ENCODE measurements around the gene LENEP.

The LENEP gene

GRCh38 chr1:154998818-154999570 lies 5.6 kb downstream of the LENEP start:
- WGBS, 2 experiments: 21% methylated on average over 40 of the region's 40 CpGs
- Histone ChIP-seq H3K36me3 (ENCODE audit: control insufficient read depth, insufficient read depth, low read length) (no peaks in the 10 kb centered on the region), H3K9me3 (ENCODE audit: control insufficient read depth, low read length) (no peaks in the 10 kb centered on the region), H3K4me3 (ENCODE audit: insufficient read depth, low read depth, low read length) (peak overlapping the region; percentile 55), H3K27ac (ENCODE audit: insufficient read depth, low read depth, low read length, poor library complexity, severe bottlenecking) (no peak overlapping the region), H3K27me3 (ENCODE audit: control insufficient read depth, insufficient read depth, low read length, poor library complexity, severe bottlenecking) (no peaks in the 10 kb centered on the region), H3K4me1 (ENCODE audit: control insufficient read depth, insufficient read depth, low read length) (peaks cover under 1% of the 10 kb centered on the region)

- no peaks in the 10 kb centered on the region for H3K36me3 ChIP-seq (ENCODE audit: control insufficient read depth, insufficient read depth, low read length)
- 0 to 1% methylated on average over 50 of the region's 50 CpGs for WGBS, 2 experiments
- peak overlapping the region; percentile 80 for H3K27ac ChIP-seq (ENCODE audit: insufficient read depth, low read depth, low read length, poor library complexity, severe bottlenecking)
These were observed 6.4 kb downstream of the LENEP start for GRCh38 chr1:154999571-155000410.

GRCh38 chr1:155000411-155000725 lies 7.0 kb downstream of the LENEP start:
- Histone ChIP-seq H3K27me3 (ENCODE audit: control insufficient read depth, insufficient read depth, low read length, poor library complexity, severe bottlenecking) (no peaks in the 10 kb centered on the region), H3K9me3 (ENCODE audit: control insufficient read depth, low read length) (no peaks in the 10 kb centered on the region), H3K4me3 (ENCODE audit: insufficient read depth, low read depth, low read length) (peak overlapping the region; percentile 55), H3K27ac (ENCODE audit: insufficient read depth, low read depth, low read length, poor library complexity, severe bottlenecking) (peak overlapping the region; percentile 80), H3K4me1 (ENCODE audit: control insufficient read depth, insufficient read depth, low read length) (peaks cover 10% of the 10 kb centered on the region), H3K36me3 (ENCODE audit: control insufficient read depth, insufficient read depth, low read length) (no peaks in the 10 kb centered on the region)
- 0 to 1% methylated on average over 8 of the region's 13 CpGs for WGBS, 2 experiments

More at GRCh38 chr1:154999571-155000410, 6.4 kb downstream of the LENEP start:
- Histone ChIP-seq H3K4me1 (ENCODE audit: control insufficient read depth, insufficient read depth, low read length) (peaks cover 8% of the 10 kb centered on the region), H3K27me3 (ENCODE audit: control insufficient read depth, insufficient read depth, low read length, poor library complexity, severe bottlenecking) (no peaks in the 10 kb centered on the region), H3K9me3 (ENCODE audit: control insufficient read depth, low read length) (no peaks in the 10 kb centered on the region), H3K4me3 (ENCODE audit: insufficient read depth, low read depth, low read length) (peak overlapping the region; percentile 55)

GRCh38 chr1:155000726-155001424 lies 7.5 kb downstream of the LENEP start:
- Histone ChIP-seq H3K4me1 (ENCODE audit: control insufficient read depth, insufficient read depth, low read length) (peaks cover 10% of the 10 kb centered on the region), H3K27me3 (ENCODE audit: control insufficient read depth, insufficient read depth, low read length, poor library complexity, severe bottlenecking) (no peaks in the 10 kb centered on the region), H3K27ac (ENCODE audit: insufficient read depth, low read depth, low read length, poor library complexity, severe bottlenecking) (peak overlapping the region; percentile 80), H3K4me3 (ENCODE audit: insufficient read depth, low read depth, low read length) (peak overlapping the region; percentile 55), H3K9me3 (ENCODE audit: control insufficient read depth, low read length) (no peaks in the 10 kb centered on the region), H3K36me3 (ENCODE audit: control insufficient read depth, insufficient read depth, low read length) (no peaks in the 10 kb centered on the region)
- 0 to 1% methylated on average over 43 of the region's 43 CpGs for WGBS, 2 experiments

- Histone ChIP-seq H3K9me3 (ENCODE audit: control insufficient read depth, low read length) (no peaks in the 10 kb centered on the region), H3K27ac (ENCODE audit: insufficient read depth, low read depth, low read length, poor library complexity, severe bottlenecking) (peak overlapping the region; percentile 80), H3K27me3 (ENCODE audit: control insufficient read depth, insufficient read depth, low read length, poor library complexity, severe bottlenecking) (no peaks in the 10 kb centered on the region), H3K4me1 (ENCODE audit: control insufficient read depth, insufficient read depth, low read length) (peaks cover 10% of the 10 kb centered on the region), H3K36me3 (ENCODE audit: control insufficient read depth, insufficient read depth, low read length) (no peaks in the 10 kb centered on the region), H3K4me3 (ENCODE audit: insufficient read depth, low read depth, low read length) (peak overlapping the region; percentile 55)
- 1% methylated on average over 11 of the region's 11 CpGs for WGBS, 2 experiments
These were observed 8.0 kb downstream of the LENEP start for GRCh38 chr1:155001425-155001674.

- H3K27me3 ChIP-seq (ENCODE audit: control insufficient read depth, insufficient read depth, low read length, poor library complexity, severe bottlenecking): no peaks in the 10 kb centered on the region
- 0% methylated on average over 38 of the region's 38 CpGs for WGBS, 2 experiments
- peak overlapping the region; percentile 55 for H3K4me3 ChIP-seq (ENCODE audit: insufficient read depth, low read depth, low read length)
- H3K36me3 ChIP-seq (ENCODE audit: control insufficient read depth, insufficient read depth, low read length): no peaks in the 10 kb centered on the region
- peak overlapping the region; percentile 80 for H3K27ac ChIP-seq (ENCODE audit: insufficient read depth, low read depth, low read length, poor library complexity, severe bottlenecking)
- peaks cover 10% of the 10 kb centered on the region for H3K4me1 ChIP-seq (ENCODE audit: control insufficient read depth, insufficient read depth, low read length)
- no peaks in the 10 kb centered on the region for H3K9me3 ChIP-seq (ENCODE audit: control insufficient read depth, low read length)
These were observed 8.5 kb downstream of the LENEP start for GRCh38 chr1:155001675-155002463.

- Histone ChIP-seq H3K27ac (ENCODE audit: insufficient read depth, low read depth, low read length, poor library complexity, severe bottlenecking) (peak within 1 kb of the TSS; percentile 80), H3K4me3 (ENCODE audit: insufficient read depth, low read depth, low read length) (peak within 1 kb of the TSS; percentile 57), H3K27me3 (ENCODE audit: control insufficient read depth, insufficient read depth, low read length, poor library complexity, severe bottlenecking) (no peaks in the 10 kb centered on the region), H3K4me1 (ENCODE audit: control insufficient read depth, insufficient read depth, low read length) (peaks cover 10% of the 10 kb centered on the region), H3K36me3 (ENCODE audit: control insufficient read depth, insufficient read depth, low read length) (no peaks in the 10 kb centered on the region), H3K9me3 (ENCODE audit: control insufficient read depth, low read length) (no peaks in the 10 kb centered on the region)
- WGBS, 2 experiments: 1% methylated on average over 31 of the region's 35 CpGs
These were observed 9.3 kb downstream of the LENEP start, which contains the start of gene ZBTB7B for GRCh38 chr1:155002464-155003226. ZBTB7B (plus strand) TSS chr1:155002802; CDS start chr1:155014661, 11,859 bp downstream.

GRCh38 chr1:155003227-155003765 lies 9.9 kb downstream of the LENEP start:
- peak overlapping the region; percentile 57 for H3K4me3 ChIP-seq (ENCODE audit: insufficient read depth, low read depth, low read length)
- no peaks in the 10 kb centered on the region for H3K9me3 ChIP-seq (ENCODE audit: control insufficient read depth, low read length)
- H3K36me3 ChIP-seq (ENCODE audit: control insufficient read depth, insufficient read depth, low read length): no peaks in the 10 kb centered on the region
- H3K4me1 ChIP-seq (ENCODE audit: control insufficient read depth, insufficient read depth, low read length): peaks cover 14% of the 10 kb centered on the region
- WGBS, 2 experiments: 0% methylated on average over 37 of the region's 37 CpGs
- H3K27me3 ChIP-seq (ENCODE audit: control insufficient read depth, insufficient read depth, low read length, poor library complexity, severe bottlenecking): no peaks in the 10 kb centered on the region
- H3K27ac ChIP-seq (ENCODE audit: insufficient read depth, low read depth, low read length, poor library complexity, severe bottlenecking): no peak overlapping the region

- H3K9me3 ChIP-seq (ENCODE audit: control insufficient read depth, low read length): no peaks in the 10 kb centered on the region
- peak overlapping the region; percentile 57 for H3K4me3 ChIP-seq (ENCODE audit: insufficient read depth, low read depth, low read length)
- no peaks in the 10 kb centered on the region for H3K27me3 ChIP-seq (ENCODE audit: control insufficient read depth, insufficient read depth, low read length, poor library complexity, severe bottlenecking)
- H3K27ac ChIP-seq (ENCODE audit: insufficient read depth, low read depth, low read length, poor library complexity, severe bottlenecking): no peak overlapping the region
- H3K36me3 ChIP-seq (ENCODE audit: control insufficient read depth, insufficient read depth, low read length): no peaks in the 10 kb centered on the region
- H3K4me1 ChIP-seq (ENCODE audit: control insufficient read depth, insufficient read depth, low read length): peaks cover 20% of the 10 kb centered on the region
- 1% methylated on average over 34 of the region's 34 CpGs for WGBS, 2 experiments
These were observed 10.5 kb downstream of the LENEP start for GRCh38 chr1:155003766-155004351.

Measured in ectodermal cell (in vitro differentiated cells).